Eye (tissue), 1 donor: ENCODE measurements around the gene TMEM184A.
A peak's percentile ranks its signal among the peaks of the same experiment; 100 is the strongest.
"Not testable (repeated sequence)": the region's sequence is repeated elsewhere in the genome, so short reads cannot be mapped to it uniquely, and the experiment has no call there.

ENCODE experiments used
- DNase-seq: peaks from one replicate; pipeline ENCODE4 v3.0.0-alpha.2; 2015

Gene TMEM184A

DNA sequence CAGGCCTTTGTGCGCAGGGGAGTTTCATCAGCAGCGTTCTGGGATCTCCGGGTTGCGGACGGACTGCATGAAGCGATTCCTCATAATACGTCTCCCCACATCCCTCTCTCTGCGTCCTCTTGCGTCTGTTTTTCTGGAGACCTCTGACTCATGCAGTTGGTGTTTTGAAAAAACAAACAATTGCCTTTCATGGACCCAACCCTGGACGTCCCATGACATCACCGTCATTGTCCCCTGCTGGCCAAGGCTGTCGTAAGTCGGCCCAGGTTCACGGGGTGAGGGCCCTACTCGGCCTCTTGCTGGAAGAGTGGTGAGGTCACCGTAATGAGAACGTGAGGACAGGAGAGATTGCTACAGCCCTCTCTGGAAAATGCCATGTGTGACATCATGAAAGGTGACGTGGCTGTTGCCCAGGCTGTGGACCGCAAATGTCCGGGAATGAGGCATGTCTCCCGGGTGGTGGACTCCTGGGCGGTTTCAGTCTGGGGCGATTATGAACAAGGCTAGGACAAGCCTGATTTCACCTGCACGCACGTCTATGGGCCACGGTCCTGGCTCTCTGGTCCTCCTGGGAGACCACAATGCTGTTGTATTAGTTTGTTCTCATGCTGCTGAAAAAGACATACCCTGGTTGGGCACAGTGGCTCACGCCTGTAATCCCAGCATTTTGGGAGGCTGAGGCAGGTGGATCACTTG is 35.3 kb downstream of the TMEM184A start:
- no peak for DNase-seq

DNA sequence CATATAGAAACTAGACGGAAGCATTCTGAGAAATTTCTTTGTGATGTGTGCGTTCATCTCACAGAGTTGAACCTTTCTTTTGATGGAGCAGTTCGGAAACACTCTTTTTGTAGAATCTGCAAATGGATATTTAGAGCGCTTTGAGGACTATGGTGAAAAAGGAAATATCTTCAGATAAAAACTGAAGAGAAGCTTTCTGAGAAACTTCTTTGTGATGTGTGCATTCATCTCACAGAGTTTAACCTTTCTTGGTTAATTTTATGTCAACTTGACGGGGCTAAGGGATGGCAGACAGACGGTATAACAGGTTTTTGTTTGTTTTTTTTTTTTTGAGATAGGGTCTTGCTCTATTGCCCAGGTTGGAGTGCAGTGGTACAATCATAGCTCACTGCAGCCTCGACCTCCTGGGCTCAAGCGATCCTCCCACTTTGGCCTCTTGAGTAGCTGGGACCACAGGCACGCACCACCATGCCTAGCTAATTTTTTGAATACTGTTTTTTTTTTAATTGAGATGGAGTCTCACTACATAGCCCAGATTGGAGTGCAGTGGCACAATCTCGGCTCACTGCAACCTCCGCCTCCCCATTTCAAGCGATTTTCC is 36.6 kb downstream of the TMEM184A start:
- not testable (repeated sequence) for DNase-seq

DNA sequence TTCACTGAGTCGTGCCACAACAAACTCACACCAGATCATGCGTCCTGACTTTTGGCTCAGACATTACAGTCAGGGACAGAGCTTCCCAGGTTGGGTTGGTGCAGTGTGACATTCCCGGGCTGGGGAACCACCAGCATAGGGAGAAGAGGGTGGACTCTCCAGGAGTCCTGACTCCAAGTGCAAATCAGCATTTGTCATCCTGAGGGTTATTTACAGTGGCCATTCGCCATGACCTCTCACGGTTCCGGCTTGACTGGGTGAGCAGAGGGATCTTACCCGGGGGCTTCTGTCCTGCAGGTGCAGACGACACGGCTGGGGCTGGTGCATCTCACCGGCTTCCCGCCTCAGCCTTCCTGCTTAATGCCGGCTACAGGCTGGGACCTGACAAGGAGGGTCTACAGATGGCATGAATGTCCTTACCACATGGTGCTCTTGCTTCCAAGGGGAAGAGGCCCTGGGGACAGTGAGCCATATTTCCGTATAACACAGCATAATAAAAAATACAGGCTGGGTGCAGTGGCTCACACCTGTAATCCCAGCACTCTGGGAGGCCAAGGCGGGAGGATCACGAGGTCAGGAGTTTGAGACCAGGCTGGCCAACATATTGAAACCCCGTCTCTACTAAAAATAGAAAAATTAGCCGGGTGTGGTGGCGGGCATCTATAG is 39.3 kb downstream of the TMEM184A start:
- DNase-seq = no peak

DNA sequence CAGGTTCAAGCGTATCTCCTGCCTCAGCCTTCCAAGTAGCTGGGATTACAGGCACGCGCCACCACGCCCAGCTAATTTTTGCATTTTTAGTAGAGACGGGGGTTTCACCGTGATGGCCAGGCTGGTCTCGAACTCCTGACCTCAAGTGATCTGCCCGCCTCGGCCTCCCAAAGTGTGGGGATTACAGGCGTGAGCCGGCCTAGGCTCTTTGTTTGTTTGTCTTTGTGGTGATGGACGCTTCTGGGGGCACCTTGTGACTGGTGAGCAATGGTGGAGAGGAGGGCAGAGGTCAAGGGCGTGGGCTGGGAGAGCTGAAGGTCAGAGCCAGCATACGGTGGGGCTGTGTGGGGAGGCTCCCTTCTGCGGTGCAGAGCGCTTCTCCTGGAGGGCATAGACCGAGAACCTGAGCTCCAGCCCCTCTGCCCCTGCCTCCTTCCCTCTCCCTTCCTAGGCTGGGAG is 40.5 kb downstream of the TMEM184A start:
- DNase-seq = not testable (repeated sequence)

DNA sequence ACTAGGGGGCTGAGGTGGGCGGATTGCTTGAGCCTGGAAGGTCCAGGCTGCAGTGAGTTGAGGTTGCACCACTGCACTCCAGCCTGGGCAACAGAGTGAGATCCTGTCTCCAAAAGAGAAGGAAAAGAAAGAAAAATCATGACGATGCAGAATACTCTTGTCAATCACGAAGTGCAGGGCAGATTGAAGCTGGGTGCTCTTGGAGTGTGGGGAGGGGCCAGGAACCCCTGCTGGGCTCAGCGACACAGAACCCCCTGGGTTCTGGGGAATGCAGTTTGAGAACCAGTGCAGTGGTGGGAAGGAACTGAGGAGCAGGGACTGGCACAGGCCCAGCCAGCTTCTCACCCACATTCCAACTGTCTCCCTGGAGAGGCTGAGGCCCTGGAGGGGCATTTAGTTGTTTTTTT is 41.0 kb downstream of the TMEM184A start:
- DNase-seq = no peak

DNA sequence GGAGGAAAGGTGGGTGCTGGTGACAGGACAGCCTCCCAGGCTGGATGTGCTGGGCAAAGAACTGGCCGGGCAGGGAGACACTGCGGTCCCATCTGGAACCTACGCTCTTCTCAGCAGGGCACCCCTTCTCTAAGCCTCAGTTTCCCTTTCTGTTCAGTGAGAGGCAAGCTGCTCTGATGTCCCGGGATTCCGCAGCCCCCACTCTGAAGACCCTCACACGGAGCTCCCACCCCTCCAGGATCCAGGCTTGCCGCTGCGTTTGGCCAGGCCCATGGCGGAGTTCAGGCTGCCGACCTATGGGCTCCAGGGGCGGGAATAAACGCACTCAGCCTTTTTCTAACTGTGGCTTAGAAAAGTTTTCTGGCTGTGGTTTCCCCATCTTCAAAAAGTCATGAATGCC is 41.6 kb downstream of the TMEM184A start:
- DNase-seq = no peak

DNA sequence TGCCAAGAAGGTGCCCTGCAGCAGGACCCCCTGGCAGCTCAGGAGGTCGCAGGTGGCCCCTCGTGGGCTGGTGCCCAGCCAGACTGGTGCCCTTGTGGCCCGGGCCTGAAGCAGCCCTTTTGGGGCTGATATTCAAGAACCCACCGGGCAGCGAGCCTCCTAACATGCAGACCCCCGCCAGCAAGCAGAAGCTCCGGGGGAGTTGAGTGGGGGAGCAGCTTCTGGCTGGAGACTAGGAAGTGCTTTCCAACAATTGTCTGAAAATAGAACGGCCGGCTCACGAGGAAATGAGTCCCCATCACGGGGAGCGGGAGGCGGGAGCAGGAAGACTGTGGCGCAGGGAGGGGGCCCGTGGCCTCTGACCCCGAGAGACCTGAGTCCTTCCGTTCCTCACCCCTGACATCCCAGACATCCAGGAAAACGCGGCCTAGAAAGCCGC is 42.3 kb downstream of the TMEM184A start:
- no peak for DNase-seq

DNA sequence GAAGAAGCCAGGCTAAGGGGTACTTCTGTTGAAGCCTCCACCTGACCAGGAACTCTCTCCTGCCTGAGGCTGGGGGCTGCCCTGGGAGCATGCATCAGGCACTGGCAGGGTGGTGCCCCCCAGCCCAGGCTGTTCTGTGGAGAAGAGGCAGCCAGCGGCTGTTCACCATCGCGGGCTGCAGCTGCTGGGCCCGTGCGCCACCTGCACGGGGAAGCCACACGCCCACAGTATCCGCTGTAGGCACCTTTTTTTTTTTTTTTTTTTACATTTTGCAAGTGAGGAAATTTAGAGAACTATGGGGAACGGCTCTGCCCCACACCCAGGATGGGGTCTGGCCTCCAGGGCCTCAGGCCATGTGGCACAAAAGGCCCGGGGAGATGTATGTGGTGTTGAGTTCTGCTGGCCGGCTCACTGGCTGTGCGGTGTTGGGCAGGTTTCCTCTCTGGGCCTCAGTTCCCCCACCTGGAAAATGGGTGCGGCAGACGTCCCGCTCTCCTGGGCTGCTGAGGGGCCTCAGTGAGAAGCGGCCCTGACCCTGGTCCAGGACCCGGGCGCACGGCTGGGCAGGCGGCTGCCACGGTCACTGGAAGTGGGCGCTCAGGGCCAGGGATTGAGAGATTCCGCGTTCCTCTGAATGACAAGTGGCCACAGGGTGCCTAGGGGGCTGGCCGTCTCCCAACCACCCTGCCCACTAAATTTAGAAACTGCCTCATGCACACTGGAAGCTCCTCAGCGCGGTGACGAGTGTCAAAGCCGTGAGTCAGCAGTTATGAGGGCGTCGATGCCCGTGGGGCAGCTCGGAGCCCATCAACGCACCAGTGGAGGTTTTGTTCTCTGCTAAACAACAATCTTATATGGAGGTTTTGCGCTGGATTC is 43.0 kb downstream of the TMEM184A start:
- DNase-seq = no peak

DNA sequence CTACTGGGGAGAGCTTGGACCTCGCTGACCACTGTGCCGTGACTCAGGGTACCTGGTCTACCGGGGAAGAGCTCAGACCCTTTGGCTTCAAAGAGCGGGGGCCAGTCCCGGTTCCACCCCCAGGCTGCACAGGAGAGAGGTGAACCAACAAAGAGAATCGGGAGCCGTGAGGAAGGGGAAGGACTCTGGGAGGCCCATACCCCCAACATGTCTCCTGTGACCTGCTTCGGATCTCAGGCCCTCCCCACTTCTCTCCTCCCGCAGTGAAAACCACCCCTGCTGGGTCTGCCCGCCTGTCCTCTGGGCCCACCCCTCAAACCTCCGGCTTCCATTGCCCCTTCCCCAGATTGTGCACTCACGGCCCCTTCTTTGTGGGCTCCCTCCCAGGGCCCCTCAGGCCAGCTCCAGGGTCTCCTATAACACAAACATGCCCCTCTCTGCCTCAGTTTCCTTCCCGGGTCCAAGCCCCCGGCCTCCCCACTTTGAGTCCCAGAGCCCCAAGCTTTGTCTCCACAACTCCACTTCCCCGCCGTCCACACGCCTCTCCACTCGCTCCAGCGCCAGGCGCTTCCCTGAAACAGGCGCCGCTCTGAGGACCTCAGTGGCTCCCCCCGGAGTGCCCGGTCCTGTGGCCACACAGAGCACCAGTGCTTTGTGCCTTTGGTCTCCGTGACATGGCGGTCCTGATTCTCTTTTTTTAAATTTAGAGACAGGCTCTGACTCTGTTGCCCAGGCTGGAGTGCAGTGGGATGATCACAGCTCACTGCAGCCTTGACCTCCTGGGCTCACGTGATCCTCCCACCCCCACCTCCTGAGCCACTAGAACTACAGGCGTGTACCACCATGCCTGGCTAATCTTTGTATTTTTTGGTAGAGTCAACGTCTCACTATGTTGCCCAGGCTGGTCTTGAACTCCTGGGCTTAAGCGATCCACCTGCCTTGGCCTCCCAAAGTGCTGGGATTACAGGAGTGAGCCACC is 44.3 kb downstream of the TMEM184A start:
- no peak for DNase-seq

DNA sequence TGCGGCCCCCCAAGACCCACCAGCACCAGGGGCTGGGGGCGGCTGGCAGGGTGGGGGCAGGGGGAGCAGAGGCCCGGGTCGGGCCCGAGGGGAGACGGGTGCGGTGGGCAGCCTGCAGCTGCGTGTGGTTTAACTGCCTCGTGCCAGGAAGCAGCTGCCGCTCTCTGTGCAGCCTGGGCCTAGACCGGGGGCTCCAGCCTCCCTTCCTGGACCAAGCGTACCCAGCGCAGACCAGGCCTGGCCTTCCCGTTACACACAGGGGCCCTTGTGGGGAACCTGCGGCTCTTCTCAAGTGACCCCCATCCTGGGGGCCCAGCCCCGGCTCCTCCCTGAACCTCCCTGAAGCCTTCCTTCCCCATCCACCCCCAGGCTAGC is 45.2 kb downstream of the TMEM184A start:
- no peak for DNase-seq

DNA sequence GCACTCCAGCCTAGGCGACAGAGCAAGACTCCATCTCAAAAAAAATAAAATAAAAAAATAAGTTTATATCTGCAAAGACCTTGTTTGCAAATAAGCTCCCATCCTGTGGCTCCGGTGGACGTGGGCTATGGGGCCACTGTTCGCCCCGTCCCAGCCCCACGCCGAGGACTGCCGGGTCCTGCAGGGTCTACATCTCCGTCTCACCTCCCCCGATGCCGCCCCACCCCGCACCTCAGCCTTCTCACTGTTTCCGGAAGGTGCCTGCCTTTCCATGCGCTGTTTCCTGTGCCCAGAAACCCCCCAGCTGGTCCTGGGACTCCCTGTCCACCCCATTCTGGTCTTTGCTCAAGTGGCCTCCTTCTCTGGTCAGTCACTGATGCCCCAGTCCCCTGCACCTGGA is 46.8 kb downstream of the TMEM184A start:
- DNase-seq = no peak

DNA sequence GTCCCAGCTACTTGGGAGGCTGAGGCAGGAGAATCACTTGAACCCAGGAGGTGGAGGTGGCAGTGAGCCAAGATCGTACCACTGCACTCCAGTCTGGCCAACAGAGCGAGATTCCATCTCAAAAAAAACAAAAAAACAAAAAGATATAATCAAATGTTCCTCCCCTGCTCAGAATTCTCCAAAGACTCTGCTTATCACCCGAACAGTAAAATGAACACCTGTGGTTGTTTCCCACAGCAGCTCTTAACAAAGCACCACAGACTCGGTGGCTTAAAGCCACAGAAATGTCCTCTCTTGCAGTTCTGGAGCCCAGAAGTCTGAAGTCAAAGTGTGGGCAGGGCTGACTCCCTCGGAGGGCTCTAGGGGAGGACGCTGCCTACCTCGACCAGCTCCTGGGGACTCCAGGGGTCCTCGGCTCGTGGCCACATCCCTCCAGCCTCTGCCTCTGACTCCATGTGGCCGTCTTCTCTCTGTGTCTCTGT is 47.7 kb downstream of the TMEM184A start:
- no peak for DNase-seq

DNA sequence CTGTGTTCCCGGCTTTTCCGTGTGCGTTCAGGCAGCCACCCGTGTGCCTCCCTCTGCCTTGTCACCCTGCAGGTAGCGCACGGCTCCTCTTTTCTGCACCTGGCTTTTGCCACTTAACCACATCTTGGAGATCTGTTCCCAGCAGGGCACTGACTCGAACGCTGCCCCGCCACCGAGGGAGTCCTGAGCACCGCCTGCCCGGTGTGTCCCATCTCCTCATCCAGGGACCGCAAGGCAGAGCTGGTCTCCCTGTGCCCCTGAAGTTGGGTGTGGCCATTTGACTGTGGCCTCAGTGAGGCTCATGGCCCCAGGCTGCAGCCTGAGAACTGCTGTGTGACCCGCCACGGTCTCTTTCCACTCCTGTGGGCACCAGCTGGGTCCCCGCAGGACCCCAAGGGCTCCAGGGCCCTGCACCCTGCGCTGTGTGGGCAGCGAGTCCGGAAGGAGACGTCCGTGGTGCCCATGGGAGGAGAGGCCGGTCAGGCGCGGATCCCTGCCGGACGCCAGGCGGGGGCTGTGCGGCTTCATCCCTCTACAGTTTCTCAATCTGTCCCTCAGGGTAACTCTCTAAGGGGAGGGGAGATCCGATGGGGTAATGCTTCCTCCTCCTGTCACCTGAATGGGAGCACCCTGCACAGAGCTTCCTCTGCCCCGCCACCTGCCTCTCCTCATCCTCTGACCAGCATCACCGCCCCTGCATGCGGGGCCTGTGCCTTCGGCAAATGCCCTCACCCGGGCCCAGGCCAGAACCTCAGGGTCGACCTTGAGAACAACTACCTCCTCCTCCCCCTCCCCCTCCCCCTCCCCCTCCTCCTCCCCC is 50.1 kb downstream of the TMEM184A start:
- DNase-seq = peak; percentile 29

DNA sequence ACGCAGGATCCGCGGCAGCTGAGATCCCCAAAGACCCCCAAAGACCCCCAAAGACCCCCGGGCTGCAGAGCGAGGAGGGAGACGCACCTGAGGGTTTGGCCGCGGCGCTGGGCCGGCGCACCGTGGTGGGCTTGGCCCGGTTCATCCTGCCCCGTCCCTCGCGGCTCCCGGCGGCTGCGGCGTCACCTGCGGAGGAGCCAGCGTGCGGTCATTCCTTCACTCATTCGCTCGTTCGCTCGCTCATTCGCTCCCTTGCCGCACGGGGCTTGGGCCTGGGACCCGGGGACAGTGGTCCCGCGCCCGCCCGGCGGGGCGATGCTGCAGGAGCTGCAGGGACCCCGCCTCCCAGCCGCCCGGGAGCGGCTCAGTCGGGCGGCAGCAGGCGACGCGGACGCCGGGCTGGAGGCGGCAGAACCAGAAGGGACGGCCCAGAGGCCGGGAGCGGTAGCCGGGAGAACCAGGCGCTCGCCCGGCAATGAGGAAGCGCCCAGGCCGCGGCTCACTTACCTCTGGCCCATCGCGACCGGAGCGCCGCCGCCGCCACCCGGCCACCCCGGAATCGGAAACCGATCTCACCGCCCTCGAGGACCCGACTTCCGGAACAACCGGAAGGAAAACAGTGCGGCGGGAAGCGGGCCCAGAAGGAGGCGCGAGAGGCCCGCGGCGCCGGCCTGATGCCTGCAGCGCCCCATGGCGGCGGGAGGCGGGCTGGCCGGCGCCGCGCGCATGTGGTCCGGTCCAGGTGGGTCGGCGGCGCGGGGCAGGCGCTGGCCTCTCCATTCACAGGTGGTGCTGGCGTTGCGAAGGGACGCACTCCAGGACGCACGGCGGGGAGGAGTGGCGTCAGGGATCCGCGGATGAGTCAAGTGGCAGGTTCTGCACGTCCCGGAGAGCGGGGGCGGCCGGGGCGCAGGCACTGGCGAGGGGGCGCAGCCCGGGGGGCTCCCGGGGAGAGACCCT is 51.9 kb downstream of the TMEM184A start, which contains the start of gene INTS1:
Gene INTS1 (minus strand): TSS at position 574 of the 960 bp plus-strand sequence. CDS start 429 bp downstream, at position 145.
- DNase-seq = peak; percentile 95

DNA sequence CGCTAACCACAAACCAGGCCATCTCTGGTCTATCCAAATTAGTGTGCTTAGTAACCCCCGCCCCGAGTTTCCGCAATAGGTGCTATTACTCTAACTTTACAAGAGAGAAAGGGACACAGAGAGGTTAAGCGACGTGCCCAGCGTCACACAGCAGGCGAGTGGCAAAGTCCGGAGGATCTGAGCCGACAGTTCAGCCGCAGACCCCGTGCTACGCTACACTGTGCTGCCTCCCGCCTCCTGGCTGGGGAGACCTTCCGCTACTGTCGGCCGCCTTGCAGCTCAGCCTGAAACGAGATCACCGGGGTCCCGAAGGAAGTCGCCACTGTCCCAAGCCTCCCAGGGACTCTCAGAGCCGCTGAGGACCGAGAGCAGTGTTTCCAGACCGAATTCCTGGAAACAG is 52.6 kb downstream of the TMEM184A start:
- DNase-seq = no peak

DNA sequence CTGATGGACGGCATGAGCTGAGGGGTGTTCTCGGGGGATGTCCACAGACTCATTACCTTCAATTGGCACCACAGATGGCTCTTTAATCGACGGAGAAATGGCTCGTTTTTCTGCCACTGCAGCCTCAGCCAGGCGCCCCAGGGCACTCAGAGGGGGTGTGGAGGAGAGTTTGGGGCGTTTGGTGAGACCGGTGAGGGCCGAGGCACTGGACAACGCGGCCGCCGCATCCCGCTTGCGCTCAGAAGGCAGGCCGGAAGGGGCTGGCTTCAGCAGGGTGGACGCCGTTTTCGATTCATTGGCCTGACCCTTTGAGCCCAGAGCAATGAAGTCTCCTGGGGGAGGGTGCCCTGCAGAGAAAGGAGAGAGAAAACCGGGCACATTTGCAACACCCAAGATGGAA is 53.2 kb downstream of the TMEM184A start:
- DNase-seq = no peak

DNA sequence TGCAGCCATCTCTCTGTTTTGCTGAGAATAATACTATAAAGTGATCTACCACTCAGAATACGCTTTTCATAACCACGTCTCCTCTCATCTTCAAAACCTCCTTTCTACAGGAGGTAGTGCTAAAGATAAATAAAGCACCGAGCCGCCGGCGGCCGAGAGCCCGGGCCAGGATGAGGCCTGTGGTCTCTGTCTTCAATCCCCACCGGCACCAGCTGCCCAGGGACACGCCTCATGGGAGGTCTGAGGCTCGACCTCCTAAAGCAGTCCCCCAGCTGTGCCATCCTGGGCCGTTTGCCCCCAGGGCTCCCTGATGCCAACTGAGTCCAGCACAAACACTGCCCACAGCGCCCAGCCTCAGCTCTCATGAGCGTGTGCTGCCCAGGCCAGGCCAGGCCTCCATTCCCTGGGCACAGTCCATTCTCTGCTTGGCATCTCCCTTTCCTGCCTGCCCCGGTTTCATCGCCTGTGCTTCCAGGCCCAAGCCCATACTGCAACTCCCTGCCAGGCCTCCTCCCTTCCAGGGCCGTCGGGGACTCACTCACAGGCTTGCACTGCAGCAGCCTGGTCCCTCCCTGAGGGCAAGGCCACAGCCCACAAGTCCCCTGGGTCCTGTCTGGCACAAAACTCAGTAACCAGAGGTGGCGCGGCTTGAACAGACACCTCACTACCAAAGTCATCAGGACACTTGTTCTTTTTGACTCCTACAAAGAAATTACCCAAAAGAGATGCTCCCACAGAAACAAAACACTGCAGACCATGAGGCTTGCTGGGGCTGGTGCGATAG is 54.3 kb downstream of the TMEM184A start:
- DNase-seq = no peak

DNA sequence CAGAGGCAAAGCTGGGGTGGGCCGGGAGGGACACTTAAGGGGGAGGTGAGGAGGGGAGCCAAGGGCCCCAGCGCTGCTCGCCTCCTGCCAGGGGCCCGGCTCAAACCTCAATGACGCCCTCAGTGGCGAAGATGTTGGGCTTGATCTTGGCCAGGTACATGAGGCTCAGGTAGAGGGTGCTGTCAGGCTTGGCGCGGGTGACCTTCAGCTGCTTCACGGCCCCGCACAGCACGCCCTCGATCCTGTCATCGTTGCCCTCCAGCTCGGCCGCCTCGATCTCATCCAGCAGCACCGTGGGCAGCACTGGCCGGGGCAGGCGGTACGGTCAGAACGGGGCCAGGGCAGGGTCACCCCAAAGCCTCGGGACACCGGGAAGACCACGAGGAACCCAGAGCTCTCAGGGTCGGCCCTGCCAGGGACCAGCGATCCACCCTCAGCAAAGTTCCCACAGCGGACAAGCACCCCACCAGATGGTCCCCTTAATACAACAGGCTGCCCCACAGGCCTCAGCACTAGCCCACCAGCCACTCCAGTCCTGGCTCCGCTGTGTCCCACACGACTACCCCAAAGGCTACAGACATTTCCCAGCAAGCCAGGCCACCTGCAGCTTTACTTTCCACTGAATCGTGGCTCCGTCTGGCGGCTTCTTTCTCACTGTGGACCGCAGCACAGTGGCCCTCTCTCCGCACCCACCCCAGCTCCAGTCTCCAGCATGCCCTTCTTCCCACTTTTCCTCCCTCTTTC is 55.8 kb downstream of the TMEM184A start:
- DNase-seq = no peak
